HepG2 (cell line): ENCODE measurements around the gene FFAR4. TPM values are rescaled to one million over a fixed set of nuclear protein-coding genes. Genes with fewer than 3 reads are reported as not detected.

Experiments
- BCL6 ChIP-seq: IDR thresholded peaks from 2 replicates; pipeline ENCODE4 v1.6.1; 2016; ENCODE audit warnings: missing genetic modification reagents, missing compliant biosample characterization
- GPBP1L1 ChIP-seq: sonication (generic); formaldehyde crosslinking; IDR thresholded peaks from 2 replicates; pipeline ENCODE4 v1.5.0; 2020; ENCODE audit warnings: mild to moderate bottlenecking, missing genetic modification reagents
- HMGA1 ChIP-seq: sonication (generic); formaldehyde crosslinking; conservative IDR thresholded peaks from 2 replicates; pipeline ENCODE4 v1.4.0; 2020; ENCODE audit warnings: missing genetic modification reagents
- HMGXB3 ChIP-seq: sonication (generic); formaldehyde crosslinking; IDR thresholded peaks from 2 replicates; pipeline ENCODE4 v1.4.0; 2020; ENCODE audit warnings: missing genetic modification reagents, borderline replicate concordance
- IRF2 ChIP-seq: IDR thresholded peaks from 2 replicates; pipeline ENCODE4 v1.6.1; 2018; ENCODE audit warnings: missing genetic modification reagents, missing compliant biosample characterization
- KLF13 ChIP-seq: sonication (generic); formaldehyde crosslinking; IDR thresholded peaks from 2 replicates; pipeline ENCODE4 v1.4.0; 2020; ENCODE audit warnings: mild to moderate bottlenecking, missing genetic modification reagents
- NCOA2 ChIP-seq: sonication (generic); formaldehyde crosslinking; IDR thresholded peaks from 2 replicates; pipeline ENCODE4 v1.8.0; 2022; ENCODE audit warnings: inconsistent platforms
- PHB2 ChIP-seq: fragments of 450-650 bp; IDR thresholded peaks from 2 replicates; pipeline ENCODE4 v1.6.1; 2018; ENCODE audit not compliant: partially characterized antibody
- RARA ChIP-seq: IDR thresholded peaks from 2 replicates; pipeline ENCODE4 v1.6.1; 2016; ENCODE audit warnings: missing genetic modification reagents, missing compliant biosample characterization
- SETDB1 ChIP-seq: sonication (generic); formaldehyde crosslinking; IDR thresholded peaks from 2 replicates; pipeline ENCODE4 v1.5.1; 2020; ENCODE audit warnings: missing genetic modification reagents, mild to moderate bottlenecking, borderline replicate concordance
- TGIF2 ChIP-seq: IDR thresholded peaks from 2 replicates; pipeline ENCODE4 v1.6.1; 2016; ENCODE audit warnings: control low read depth, missing compliant biosample characterization
- THAP9 ChIP-seq: sonication (generic); formaldehyde crosslinking; IDR thresholded peaks from 2 replicates; pipeline ENCODE4; 2020; ENCODE audit warnings: missing genetic modification reagents, mild to moderate bottlenecking, borderline replicate concordance
- ZNF160 ChIP-seq: sonication (generic); formaldehyde crosslinking; IDR thresholded peaks from 2 replicates; pipeline ENCODE4 v1.8.0; 2022; ENCODE audit warnings: mild to moderate bottlenecking, inconsistent platforms, missing genetic modification reagents
- ZNF317 ChIP-seq: sonication (generic); formaldehyde crosslinking; IDR thresholded peaks from 2 replicates; pipeline ENCODE4 v1.5.0; 2020; ENCODE audit warnings: mild to moderate bottlenecking, missing genetic modification reagents
- ZNF484 ChIP-seq: sonication (generic); formaldehyde crosslinking; IDR thresholded peaks from 2 replicates; pipeline ENCODE4 v1.5.1; 2020; ENCODE audit warnings: mild to moderate bottlenecking, low read depth, missing genetic modification reagents, borderline replicate concordance
- ZNF609 ChIP-seq: sonication (generic); formaldehyde crosslinking; IDR thresholded peaks from 2 replicates; pipeline ENCODE4 v1.4.0; 2020; ENCODE audit warnings: mild to moderate bottlenecking, missing genetic modification reagents, borderline replicate concordance
- polyA plus RNA-seq, 8 experiments: library from polyadenylated mRNA; depleted of rRNA in 3 of 8; stranded (reverse) in 7 of 8; unstranded in 1 of 8; fragments of >200 nt; fragmentation: Illumina TruSeq in 4 of 8; extraction: Trizol in 4 of 8; gene quantifications; 2 replicates each; pipeline versions ENCODE4 v1.2.1 to v1.2.3, GENCODE V29; 2011 to 2016; ENCODE audit warnings: low read depth in 4 of 8, missing spikeins in 1 of 8, mixed read lengths in 1 of 8; ENCODE audit not compliant: insufficient read depth in 1 of 8
- total RNA-seq, 5 experiments: library from RNA; depleted of rRNA; stranded (reverse); fragments of >200 nt; fragmentation: Illumina TruSeq; extraction: Trizol; gene quantifications; 2 replicates each; pipeline ENCODE4 v1.2.3, GENCODE V29; 2016; ENCODE audit warnings: low read depth in 1 of 5

Gene FFAR4
- total and polyA plus RNA-seq, 2 of the 13 experiments (the other 11 are each of a cell fraction or from before 2014, with no cell fraction given): 0.09 TPM; not detected in 1

GRCh38 chr10:93601146-93601773 is 34.8 kb downstream of the FFAR4 start, which contains the start of gene RBP4 (continued):
- peak; percentile 79; the same call in 1 of the 2 replicates for TF ChIP-seq ZNF609 (CRISPR knock-in tag)
- TF ChIP-seq TGIF2 (CRISPR knock-in tag): 0 out of 2 replicates have a peak, but pooled peaks have one; percentile 32
- peak; percentile 72; the same call in 1 of the 2 replicates for TF ChIP-seq THAP9
- TF ChIP-seq PHB2: no peak
- no peak for TF ChIP-seq NCOA2 (CRISPR knock-in tag)
- no peak for TF ChIP-seq ZNF317
- peak; percentile 78 for TF ChIP-seq BCL6 (CRISPR knock-in tag)
- peak; percentile 92 for TF ChIP-seq RARA (CRISPR knock-in tag)
- no peak for TF ChIP-seq HMGA1
- TF ChIP-seq SETDB1: no peak
- no peak for TF ChIP-seq HMGXB3 (CRISPR knock-in tag)
- TF ChIP-seq ZNF160: peak; percentile 71; the same call in 1 of the 2 replicates
- no peak for TF ChIP-seq KLF13 (CRISPR knock-in tag)
- TF ChIP-seq IRF2 (CRISPR knock-in tag): peak; percentile 86
- no peak; the same call in 1 of the 2 replicates for TF ChIP-seq ZNF484 (CRISPR knock-in tag)
- TF ChIP-seq GPBP1L1: no peak
